ENCODE measurements around the gene PNMA8C.

PNMA8C gene
- 0 to 1.1 (median 0.19) reads per million in 4 donors for total RNA-seq

GRCh38 chr19:46428239-46429135, at the start of gene PNMA8C:
PNMA8C (minus strand) TSS chr19:46428936; CDS start chr19:46428359, 577 bp downstream.
- peak in 3 of 5 donors; percentile 10 to 81 (median 17) for DNase-seq

GRCh38 chr19:46475986-46476385, 47.2 kb upstream of the PNMA8C start:
- DNase-seq, result no peak

- no peak for DNase-seq
Observed at GRCh38 chr19:46474211-46474610, 45.5 kb upstream of the PNMA8C start.

- no peak for DNase-seq
Observed at GRCh38 chr19:46472592-46472991, 43.9 kb upstream of the PNMA8C start.

- no peak for DNase-seq
Observed at GRCh38 chr19:46471811-46472543, 43.2 kb upstream of the PNMA8C start.

GRCh38 chr19:46471116-46471733, 42.5 kb upstream of the PNMA8C start, which contains the start of gene PNMA8A:
PNMA8A (minus strand) TSS chr19:46471563; CDS start chr19:46471035, 528 bp downstream.
- no peak for DNase-seq

GRCh38 chr19:46470376-46470775, 41.6 kb upstream of the PNMA8C start:
- no peak for DNase-seq

- DNase-seq, result no peak
Observed at GRCh38 chr19:46469541-46470185, 40.9 kb upstream of the PNMA8C start.

- DNase-seq, result peak in 1 of 5 donors; percentile 40
Observed at GRCh38 chr19:46466536-46467196, 37.9 kb upstream of the PNMA8C start.

- no peak for DNase-seq
Observed at GRCh38 chr19:46463516-46463915, 34.8 kb upstream of the PNMA8C start.

GRCh38 chr19:46461537-46461936, 32.8 kb upstream of the PNMA8C start:
- no peak for DNase-seq

- DNase-seq, result no peak
Observed at GRCh38 chr19:46460981-46461380, 32.2 kb upstream of the PNMA8C start.

GRCh38 chr19:46460055-46460454, 31.3 kb upstream of the PNMA8C start:
- DNase-seq, result no peak

- no peak for DNase-seq
Observed at GRCh38 chr19:46456930-46457329, 28.2 kb upstream of the PNMA8C start.

GRCh38 chr19:46454244-46454643, 25.5 kb upstream of the PNMA8C start:
- no peak for DNase-seq

- no peak for DNase-seq
Observed at GRCh38 chr19:46453661-46454060, 24.9 kb upstream of the PNMA8C start.

- no peak for DNase-seq
Observed at GRCh38 chr19:46452186-46452585, 23.4 kb upstream of the PNMA8C start.

- no peak for DNase-seq
Observed at GRCh38 chr19:46451352-46451751, 22.6 kb upstream of the PNMA8C start.

- no peak for DNase-seq
Observed at GRCh38 chr19:46450737-46451136, 22.0 kb upstream of the PNMA8C start.

- DNase-seq, result no peak
Observed at GRCh38 chr19:46449228-46449627, 20.5 kb upstream of the PNMA8C start.

GRCh38 chr19:46448601-46449000, 19.9 kb upstream of the PNMA8C start:
- no peak for DNase-seq

GRCh38 chr19:46447824-46448223, 19.1 kb upstream of the PNMA8C start:
- DNase-seq, result no peak
